ENCODE results near the gene SLC3A2. TPM values are rescaled to one million over a fixed set of nuclear protein-coding genes. Genes with fewer than 3 reads are reported as not detected.
"Not testable (repeated sequence)": the region's sequence is repeated elsewhere in the genome, so short reads cannot be mapped to it uniquely, and the experiment has no call there.

Gene SLC3A2
- total RNA-seq, 2 experiments from 2014 or later = 231 to 234 TPM

DNA sequence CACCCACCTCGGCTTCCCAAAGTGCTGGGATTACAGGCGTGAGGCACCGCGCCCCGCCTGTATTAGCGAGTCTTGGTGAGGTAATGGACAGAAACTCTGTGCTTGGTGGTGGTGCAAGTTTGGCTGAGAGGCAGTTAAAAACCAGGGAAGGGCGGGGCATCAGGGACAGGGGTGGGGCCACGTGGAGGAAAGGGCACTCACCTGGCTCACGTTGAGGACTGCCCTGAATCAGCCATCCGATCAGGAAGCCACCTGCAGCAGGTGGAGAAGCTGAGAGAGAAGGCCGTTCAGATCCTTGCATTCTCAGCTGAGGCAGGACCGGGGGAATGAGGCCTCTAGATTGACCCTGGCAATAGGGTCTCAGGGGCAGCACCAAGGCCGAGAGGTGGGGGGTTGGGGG lies 52.6 kb downstream of the SLC3A2 start:
- Mint-ChIP-seq H3K4me3 (no peak overlapping the region), H3K36me3 (ENCODE audit: low read depth) (no peaks in the 10 kb centered on the region), H3K4me1 (ENCODE audit: low read depth) (no peaks in the 10 kb centered on the region), H3K27ac (no peak overlapping the region), H3K27me3 (peaks cover 36% of the 10 kb centered on the region), H3K9me3 (peaks cover 3% of the 10 kb centered on the region)
- TF ChIP-seq, protein P1, sequence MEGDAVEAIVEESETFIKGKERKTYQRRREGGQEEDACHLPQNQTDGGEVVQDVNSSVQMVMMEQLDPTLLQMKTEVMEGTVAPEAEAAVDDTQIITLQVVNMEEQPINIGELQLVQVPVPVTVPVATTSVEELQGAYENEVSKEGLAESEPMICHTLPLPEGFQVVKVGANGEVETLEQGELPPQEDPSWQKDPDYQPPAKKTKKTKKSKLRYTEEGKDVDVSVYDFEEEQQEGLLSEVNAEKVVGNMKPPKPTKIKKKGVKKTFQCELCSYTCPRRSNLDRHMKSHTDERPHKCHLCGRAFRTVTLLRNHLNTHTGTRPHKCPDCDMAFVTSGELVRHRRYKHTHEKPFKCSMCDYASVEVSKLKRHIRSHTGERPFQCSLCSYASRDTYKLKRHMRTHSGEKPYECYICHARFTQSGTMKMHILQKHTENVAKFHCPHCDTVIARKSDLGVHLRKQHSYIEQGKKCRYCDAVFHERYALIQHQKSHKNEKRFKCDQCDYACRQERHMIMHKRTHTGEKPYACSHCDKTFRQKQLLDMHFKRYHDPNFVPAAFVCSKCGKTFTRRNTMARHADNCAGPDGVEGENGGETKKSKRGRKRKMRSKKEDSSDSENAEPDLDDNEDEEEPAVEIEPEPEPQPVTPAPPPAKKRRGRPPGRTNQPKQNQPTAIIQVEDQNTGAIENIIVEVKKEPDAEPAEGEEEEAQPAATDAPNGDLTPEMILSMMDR (IDR thresholded peaks at IDR 0.05) = no peak
- Histone ChIP-seq H3K4me3 (ENCODE audit: low read length) (no peak overlapping the region), H3K9me3 (ENCODE audit: control insufficient read depth in 1 of 2, insufficient read depth in 1 of 2, low read length in 2 of 2) (peaks cover 0 to 4% of the 10 kb centered on the region in 2 experiments), H3K27ac (ENCODE audit: low read depth in 1 of 2, low read length in 2 of 2) (no peak overlapping the region), H3K4me1 (ENCODE audit: insufficient read depth, low read length) (no peaks in the 10 kb centered on the region), H3K36me3 (ENCODE audit: insufficient read depth, low read length) (no peaks in the 10 kb centered on the region), H3K27me3 (ENCODE audit: control insufficient read depth in 1 of 2, insufficient read depth in 2 of 2, low read length in 2 of 2) (peaks cover 17 to 32% of the 10 kb centered on the region in 2 experiments)
- intact Hi-C loops (cut with DNase I, micrococcal nuclease) = no loop called here
- ATAC-seq (ENCODE audit: poor library complexity) = no peak
- ChIA-PET CTCF (no interaction called here), POLR2A (no interaction called here)
- no peak for DNase-seq

DNA sequence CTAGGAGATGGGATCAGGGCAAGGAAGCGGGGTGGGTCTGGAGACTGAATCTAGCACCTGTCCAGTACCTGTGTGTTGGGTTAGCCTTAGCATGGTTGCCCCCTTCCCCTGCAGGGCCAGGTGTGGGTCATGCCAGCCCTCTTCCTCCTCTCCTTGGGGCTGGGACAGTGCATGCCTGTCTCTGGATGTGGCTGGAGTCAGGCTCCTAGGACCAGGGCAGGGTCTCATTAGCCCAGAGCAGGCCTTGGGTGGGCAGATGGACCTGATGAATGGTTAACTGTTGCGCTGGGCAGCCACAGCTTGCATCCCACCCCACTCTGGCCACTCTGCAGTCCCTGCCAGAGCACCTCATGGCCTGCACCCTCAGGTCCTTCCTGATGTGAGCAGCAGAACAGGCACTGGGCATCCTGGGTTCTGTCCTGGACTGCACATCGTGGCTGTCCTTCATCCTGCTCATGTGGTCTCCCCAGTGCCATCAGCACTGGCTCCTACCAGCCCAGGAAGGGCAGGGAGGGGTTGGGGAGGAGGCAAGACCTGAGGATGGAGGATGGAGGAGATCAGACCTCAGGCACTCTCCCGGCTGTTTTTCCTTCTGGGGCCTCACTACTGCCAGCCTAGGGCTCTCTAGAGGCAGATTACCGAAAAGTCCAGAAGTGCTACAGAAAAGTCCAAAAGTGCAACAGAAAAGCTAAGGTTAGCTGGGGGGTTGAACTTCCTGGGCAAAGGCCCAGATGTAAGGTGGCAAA lies 53.2 kb downstream of the SLC3A2 start:
- DNase-seq = no peak
- CTCF ChIA-PET = no interaction called here

GRCh38 chr11:62934496-62934785 lies 53.7 kb downstream of the SLC3A2 start:
- no peaks in the 10 kb centered on the region for H3K36me3 Mint-ChIP-seq (ENCODE audit: low read depth)
- peaks cover 0 to 7% of the 10 kb centered on the region in 2 experiments for H3K9me3 ChIP-seq (ENCODE audit: control insufficient read depth in 1 of 2, insufficient read depth in 1 of 2, low read length in 2 of 2)
- no peaks in the 10 kb centered on the region for H3K4me1 Mint-ChIP-seq (ENCODE audit: low read depth)
- no peaks in the 10 kb centered on the region for H3K4me1 ChIP-seq (ENCODE audit: insufficient read depth, low read length)
- no peaks in the 10 kb centered on the region for H3K36me3 ChIP-seq (ENCODE audit: insufficient read depth, low read length)
- DNase-seq (no peak), ATAC-seq (ENCODE audit: poor library complexity) (no peak)
- ChIA-PET CTCF (no interaction called here), POLR2A (no interaction called here)
- TF ChIP-seq, protein P1 (IDR thresholded peaks at IDR 0.05) = no peak
- H3K9me3 Mint-ChIP-seq = peaks cover 3% of the 10 kb centered on the region
- H3K27me3 Mint-ChIP-seq = peaks cover 25% of the 10 kb centered on the region
- peaks cover 7 to 23% of the 10 kb centered on the region in 2 experiments for H3K27me3 ChIP-seq (ENCODE audit: control insufficient read depth in 1 of 2, insufficient read depth in 2 of 2, low read length in 2 of 2)
- H3K27ac ChIP-seq (ENCODE audit: low read depth in 1 of 2, low read length in 2 of 2) = no peak overlapping the region
- H3K4me3 Mint-ChIP-seq = no peak overlapping the region
- H3K4me3 ChIP-seq (ENCODE audit: low read length) = no peak overlapping the region
- intact Hi-C loops (cut with DNase I, micrococcal nuclease) = no loop called here
- no peak overlapping the region for H3K27ac Mint-ChIP-seq

More for the DNA sequence above, 53.2 kb downstream of the SLC3A2 start:
- H3K27ac ChIP-seq (ENCODE audit: low read depth in 1 of 2, low read length in 2 of 2) = no peak overlapping the region
- H3K27me3 ChIP-seq (ENCODE audit: control insufficient read depth in 1 of 2, insufficient read depth in 2 of 2, low read length in 2 of 2) = peaks cover 11 to 27% of the 10 kb centered on the region in 2 experiments
- Mint-ChIP-seq H3K4me1 (ENCODE audit: low read depth) (no peaks in the 10 kb centered on the region), H3K4me3 (no peak overlapping the region), H3K36me3 (ENCODE audit: low read depth) (no peaks in the 10 kb centered on the region), H3K9me3 (peaks cover 3% of the 10 kb centered on the region), H3K27me3 (peaks cover 30% of the 10 kb centered on the region), H3K27ac (no peak overlapping the region)
- peaks cover 0 to 7% of the 10 kb centered on the region in 2 experiments for H3K9me3 ChIP-seq (ENCODE audit: control insufficient read depth in 1 of 2, insufficient read depth in 1 of 2, low read length in 2 of 2)
- TF ChIP-seq, protein P1 (IDR thresholded peaks at IDR 0.05) = no peak
- H3K4me3 ChIP-seq (ENCODE audit: low read length) = no peak overlapping the region
- no peaks in the 10 kb centered on the region for H3K36me3 ChIP-seq (ENCODE audit: insufficient read depth, low read length)
- no peak for ATAC-seq (ENCODE audit: poor library complexity)
- no peaks in the 10 kb centered on the region for H3K4me1 ChIP-seq (ENCODE audit: insufficient read depth, low read length)
- intact Hi-C loops (cut with DNase I, micrococcal nuclease) = no loop called here
- POLR2A ChIA-PET = no interaction called here

GRCh38 chr11:62937528-62937927 lies 56.8 kb downstream of the SLC3A2 start:
- intact Hi-C loops (cut with DNase I, micrococcal nuclease); H3K27me3 Mint-ChIP-seq; H3K27ac ChIP-seq (ENCODE audit: low read depth in 1 of 2, low read length in 2 of 2); H3K36me3 Mint-ChIP-seq (ENCODE audit: low read depth); H3K4me1 ChIP-seq (ENCODE audit: insufficient read depth, low read length); H3K27me3 ChIP-seq (ENCODE audit: control insufficient read depth in 1 of 2, insufficient read depth in 2 of 2, low read length in 2 of 2); CTCF ChIA-PET; POLR2A ChIA-PET; H3K9me3 Mint-ChIP-seq; H3K36me3 ChIP-seq (ENCODE audit: insufficient read depth, low read length); H3K4me3 Mint-ChIP-seq; H3K27ac Mint-ChIP-seq; H3K4me1 Mint-ChIP-seq (ENCODE audit: low read depth); H3K4me3 ChIP-seq (ENCODE audit: low read length); DNase-seq; H3K9me3 ChIP-seq (ENCODE audit: control insufficient read depth in 1 of 2, insufficient read depth in 1 of 2, low read length in 2 of 2); ATAC-seq (ENCODE audit: poor library complexity): not testable (repeated sequence)

Data from CD4-positive, alpha-beta T cell (primary cell).